ENCODE measurements around the gene SLIT3.

GRCh38 chr5:169216866-169217265 lies 84.1 kb downstream of the SLIT3 start:
- TF ChIP-seq, protein P1, sequence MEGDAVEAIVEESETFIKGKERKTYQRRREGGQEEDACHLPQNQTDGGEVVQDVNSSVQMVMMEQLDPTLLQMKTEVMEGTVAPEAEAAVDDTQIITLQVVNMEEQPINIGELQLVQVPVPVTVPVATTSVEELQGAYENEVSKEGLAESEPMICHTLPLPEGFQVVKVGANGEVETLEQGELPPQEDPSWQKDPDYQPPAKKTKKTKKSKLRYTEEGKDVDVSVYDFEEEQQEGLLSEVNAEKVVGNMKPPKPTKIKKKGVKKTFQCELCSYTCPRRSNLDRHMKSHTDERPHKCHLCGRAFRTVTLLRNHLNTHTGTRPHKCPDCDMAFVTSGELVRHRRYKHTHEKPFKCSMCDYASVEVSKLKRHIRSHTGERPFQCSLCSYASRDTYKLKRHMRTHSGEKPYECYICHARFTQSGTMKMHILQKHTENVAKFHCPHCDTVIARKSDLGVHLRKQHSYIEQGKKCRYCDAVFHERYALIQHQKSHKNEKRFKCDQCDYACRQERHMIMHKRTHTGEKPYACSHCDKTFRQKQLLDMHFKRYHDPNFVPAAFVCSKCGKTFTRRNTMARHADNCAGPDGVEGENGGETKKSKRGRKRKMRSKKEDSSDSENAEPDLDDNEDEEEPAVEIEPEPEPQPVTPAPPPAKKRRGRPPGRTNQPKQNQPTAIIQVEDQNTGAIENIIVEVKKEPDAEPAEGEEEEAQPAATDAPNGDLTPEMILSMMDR (conservative IDR thresholded peaks at IDR 0.05; ENCODE audit: low read depth, low read length): no peak
- TF ChIP-seq EZH2 (IDR thresholded peaks at IDR 0.05; ENCODE audit: low read length, unreplicated experiment): no peak

Measured in PC-3 (cell line).